Calu3 (cell line): ENCODE measurements around the gene USP32. TPM values are rescaled to one million over a fixed set of nuclear protein-coding genes. Genes with fewer than 3 reads are reported as not detected.
"Not testable (repeated sequence)": the region's sequence is repeated elsewhere in the genome, so short reads cannot be mapped to it uniquely, and the experiment has no call there.

Source experiments
- BruUV-seq: library from RNA; stranded (reverse); fragments of 400-500 nt; replicated peaks from 2 replicates; lab custom pipeline; 2021; lab: Mats Ljungman, UMichigan
- CTCF ChIA-PET: fragments of 300-600 bp; sonication (Branson Sonifier 250); formaldehyde crosslinking; loops from one replicate; lab custom pipeline; 2022; ENCODE audit warnings: antibody characterized with exemption; lab: Charles Lee
- DNase-seq: peaks from one replicate; pipeline ENCODE4 v3.0.0; 2022
- H3K27ac Mint-ChIP-seq: one replicate; pipeline ENCODE4 v1.8.0; 2022; ENCODE audit warnings: mixed read lengths; ENCODE audit not compliant: unreplicated experiment
- H3K27me3 Mint-ChIP-seq: one replicate; pipeline ENCODE4 v1.8.0; 2022; ENCODE audit warnings: mixed read lengths; ENCODE audit not compliant: unreplicated experiment
- H3K36me3 Mint-ChIP-seq: one replicate; pipeline ENCODE4 v1.8.0; 2022; ENCODE audit warnings: mild to moderate bottlenecking, moderate library complexity, mixed read lengths; ENCODE audit not compliant: insufficient read depth, unreplicated experiment
- H3K4me1 Mint-ChIP-seq: one replicate; pipeline ENCODE4 v1.8.0; 2022; ENCODE audit warnings: mild to moderate bottlenecking, low read depth, mixed read lengths; ENCODE audit not compliant: unreplicated experiment
- H3K4me3 Mint-ChIP-seq: one replicate; pipeline ENCODE4 v1.8.0; 2022; ENCODE audit warnings: mild to moderate bottlenecking, low read depth, moderate library complexity, mixed read lengths; ENCODE audit not compliant: unreplicated experiment
- H3K9me3 Mint-ChIP-seq: one replicate; pipeline ENCODE4 v1.8.0; 2022; ENCODE audit warnings: low read depth, mixed read lengths; ENCODE audit not compliant: unreplicated experiment
- intact Hi-C: fragments of 100-400 bp; cut with micrococcal nuclease; formaldehyde crosslinking; loops from one replicate; pipeline ENCODE4 v1.10.0; 2022; ENCODE audit not compliant: unreplicated experiment
- total RNA-seq: library from RNA; stranded (reverse); gene quantifications from 2 replicates; pipeline ENCODE4 v1.2.3, GENCODE V29; 2022
- TF ChIP-seq, protein P1 (sequence below): fragments of 200-600 bp; IDR thresholded peaks from one replicate; pipeline ENCODE4 v1.8.0; 2022; ENCODE audit warnings: antibody characterized with exemption; ENCODE audit not compliant: unreplicated experiment

The USP32 gene
- total RNA-seq, 1 experiment from 2014 or later: 29.6 TPM

GRCh38 chr17:60318830-60319229, 73.1 kb downstream of the USP32 start:
- peaks cover 6% of the 10 kb centered on the region for H3K4me1 Mint-ChIP-seq
- CTCF ChIA-PET: no interaction called here
- TF ChIP-seq, protein P1, sequence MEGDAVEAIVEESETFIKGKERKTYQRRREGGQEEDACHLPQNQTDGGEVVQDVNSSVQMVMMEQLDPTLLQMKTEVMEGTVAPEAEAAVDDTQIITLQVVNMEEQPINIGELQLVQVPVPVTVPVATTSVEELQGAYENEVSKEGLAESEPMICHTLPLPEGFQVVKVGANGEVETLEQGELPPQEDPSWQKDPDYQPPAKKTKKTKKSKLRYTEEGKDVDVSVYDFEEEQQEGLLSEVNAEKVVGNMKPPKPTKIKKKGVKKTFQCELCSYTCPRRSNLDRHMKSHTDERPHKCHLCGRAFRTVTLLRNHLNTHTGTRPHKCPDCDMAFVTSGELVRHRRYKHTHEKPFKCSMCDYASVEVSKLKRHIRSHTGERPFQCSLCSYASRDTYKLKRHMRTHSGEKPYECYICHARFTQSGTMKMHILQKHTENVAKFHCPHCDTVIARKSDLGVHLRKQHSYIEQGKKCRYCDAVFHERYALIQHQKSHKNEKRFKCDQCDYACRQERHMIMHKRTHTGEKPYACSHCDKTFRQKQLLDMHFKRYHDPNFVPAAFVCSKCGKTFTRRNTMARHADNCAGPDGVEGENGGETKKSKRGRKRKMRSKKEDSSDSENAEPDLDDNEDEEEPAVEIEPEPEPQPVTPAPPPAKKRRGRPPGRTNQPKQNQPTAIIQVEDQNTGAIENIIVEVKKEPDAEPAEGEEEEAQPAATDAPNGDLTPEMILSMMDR: no peak
- BruUV-seq: no TSS peak
- H3K27ac Mint-ChIP-seq: no peak overlapping the region
- no peaks in the 10 kb centered on the region for H3K36me3 Mint-ChIP-seq
- no peak for DNase-seq
- no peak overlapping the region for H3K4me3 Mint-ChIP-seq
- intact Hi-C loops: no loop called here
- H3K9me3 Mint-ChIP-seq: no peaks in the 10 kb centered on the region
- H3K27me3 Mint-ChIP-seq: no peaks in the 10 kb centered on the region

DNA sequence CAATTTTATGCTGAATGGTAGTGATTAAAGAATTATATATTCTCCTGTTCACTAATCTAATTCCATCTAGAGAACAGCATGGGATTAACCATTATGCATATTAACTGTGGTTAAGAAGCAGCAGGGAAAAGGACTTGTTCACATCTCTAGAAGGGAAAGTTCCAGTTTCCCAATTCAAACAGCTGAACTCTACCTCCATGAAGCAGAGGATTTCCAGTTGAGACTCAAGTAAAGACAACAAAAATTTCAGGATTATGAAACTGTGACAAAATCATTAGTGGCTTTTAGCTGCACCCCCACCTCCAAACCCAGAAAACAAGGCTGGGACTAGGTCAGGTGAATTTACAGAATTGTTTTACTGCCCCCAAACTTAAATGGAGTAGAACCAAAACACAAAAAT, 73.6 kb downstream of the USP32 start:
- Mint-ChIP-seq H3K4me3 (no peak overlapping the region), H3K27me3 (no peaks in the 10 kb centered on the region), H3K36me3 (no peaks in the 10 kb centered on the region), H3K4me1 (peaks cover 6% of the 10 kb centered on the region), H3K27ac (no peak overlapping the region), H3K9me3 (no peaks in the 10 kb centered on the region)
- BruUV-seq: no TSS peak
- CTCF ChIA-PET: no interaction called here
- TF ChIP-seq, protein P1: no peak
- intact Hi-C loops: no loop called here
- no peak for DNase-seq

DNA sequence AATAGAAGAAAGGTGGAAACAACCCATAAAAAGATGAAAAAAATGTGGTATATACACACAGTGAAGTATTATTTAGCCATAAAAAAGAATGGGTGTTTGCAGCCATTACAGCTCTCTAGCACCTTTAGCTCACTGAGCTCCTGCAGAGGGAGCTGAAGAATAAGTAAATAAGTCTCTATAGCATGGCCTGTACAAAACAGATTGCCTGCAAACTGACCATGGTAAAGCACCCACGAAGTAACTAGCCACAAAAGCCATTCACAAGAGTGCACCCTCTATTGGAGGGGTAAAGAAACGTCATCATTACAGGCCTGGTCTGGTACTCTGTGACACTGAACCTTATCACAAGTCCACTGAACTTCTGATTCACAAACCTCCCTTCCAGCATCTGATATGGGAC, 76.3 kb downstream of the USP32 start:
- no peaks in the 10 kb centered on the region for H3K36me3 Mint-ChIP-seq
- intact Hi-C loops: no loop called here
- DNase-seq: no peak
- no peak overlapping the region for H3K4me3 Mint-ChIP-seq
- H3K27me3 Mint-ChIP-seq: no peaks in the 10 kb centered on the region
- H3K9me3 Mint-ChIP-seq: no peaks in the 10 kb centered on the region
- peaks cover 6% of the 10 kb centered on the region for H3K4me1 Mint-ChIP-seq
- H3K27ac Mint-ChIP-seq: no peak overlapping the region
- TF ChIP-seq, protein P1: no peak
- no TSS peak for BruUV-seq
- CTCF ChIA-PET: no interaction called here

DNA sequence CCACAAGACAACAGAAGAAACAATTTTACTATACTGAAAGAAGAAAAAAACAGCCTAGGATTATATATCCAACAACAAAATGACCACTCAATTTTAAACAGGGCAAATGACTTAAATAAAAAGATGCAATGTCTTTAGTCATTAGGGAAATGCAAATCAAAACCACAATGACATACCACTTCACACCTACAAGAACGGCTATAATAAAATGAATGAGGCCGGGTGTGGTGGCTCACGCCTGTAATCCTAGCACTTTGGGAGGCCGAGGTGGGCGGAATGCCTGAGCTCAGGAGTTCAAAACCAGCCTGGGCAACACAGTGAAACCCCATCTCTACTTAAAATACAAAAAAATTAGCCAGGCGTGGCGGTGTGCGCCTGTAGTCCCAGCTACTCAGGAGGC, 77.0 kb downstream of the USP32 start:
- H3K27me3 Mint-ChIP-seq, H3K9me3 Mint-ChIP-seq, DNase-seq, H3K4me3 Mint-ChIP-seq, H3K27ac Mint-ChIP-seq, intact Hi-C loops, H3K36me3 Mint-ChIP-seq, H3K4me1 Mint-ChIP-seq, BruUV-seq: not testable (repeated sequence)
- CTCF ChIA-PET: interaction anchor here (0.6 kb wide), 1 partner anchor 400 kb away, joined by 3 read pairs; no protein-coding TSS in a partner anchor

GRCh38 chr17:60314423-60314822, 77.5 kb downstream of the USP32 start:
- no peak overlapping the region for H3K4me3 Mint-ChIP-seq
- no peak overlapping the region for H3K27ac Mint-ChIP-seq
- no peaks in the 10 kb centered on the region for H3K27me3 Mint-ChIP-seq
- BruUV-seq: no TSS peak
- no peaks in the 10 kb centered on the region for H3K9me3 Mint-ChIP-seq
- CTCF ChIA-PET: interaction anchor here (0.6 kb wide), 1 partner anchor 400 kb away, joined by 3 read pairs; no protein-coding TSS in a partner anchor
- no peaks in the 10 kb centered on the region for H3K36me3 Mint-ChIP-seq
- H3K4me1 Mint-ChIP-seq: peaks cover 6% of the 10 kb centered on the region
- TF ChIP-seq, protein P1: no peak
- intact Hi-C loops: no loop called here
- DNase-seq: no peak
